ENCODE data around the gene GART. TPM values are rescaled to one million over a fixed set of nuclear protein-coding genes. Genes with fewer than 3 reads are reported as not detected.

The GART gene
- total and polyA plus RNA-seq, 2 of the 8 experiments (the other 6 are each of a cell fraction or from before 2014, with no cell fraction given), result 23.1 to 231 TPM

DNA sequence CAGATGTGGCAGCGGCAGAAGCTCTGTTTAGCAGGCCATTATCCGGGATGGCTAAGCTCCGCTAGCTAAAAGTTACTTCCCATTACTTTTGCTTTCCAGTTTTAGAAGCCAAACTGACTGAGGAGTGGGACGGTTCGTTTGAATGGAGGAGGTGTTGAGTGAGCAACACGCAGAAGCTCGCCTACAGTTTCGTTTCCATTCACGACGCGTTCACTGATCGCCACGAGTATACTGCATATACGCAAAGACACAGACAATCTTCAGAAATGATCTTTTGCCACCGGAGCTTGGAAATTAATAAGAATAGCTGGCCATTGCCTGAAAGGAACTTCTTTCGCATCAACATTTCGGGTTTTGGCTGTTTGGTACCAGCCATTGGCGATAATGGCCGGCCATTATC lies 15.5 kb upstream of the GART start:
- no peak overlapping the region for H3K4me2 ChIP-seq (ENCODE audit: insufficient read depth in 1 of 2, low read depth in 2 of 2, low read length in 2 of 2)
- DNase-seq (ENCODE audit: low read depth in 1 of 2, low spot score in 2 of 2) (no peak), FAIRE-seq (no peak)
- H3K9me3 ChIP-seq (ENCODE audit: insufficient read depth in 2 of 2, low read depth in 1 of 2, low read length in 1 of 2), result no peaks in the 10 kb centered on the region
- no peak overlapping the region for H3K9ac ChIP-seq (replicated peaks in 1 of 4; ENCODE audit: extremely low read depth in 1 of 4, low read depth in 3 of 4, low read length in 3 of 4)
- no peak overlapping the region for H2AK5ac ChIP-seq (ENCODE audit: low read depth, low read length)
- H3K36me3 ChIP-seq (ENCODE audit: control insufficient read depth in 2 of 4, insufficient read depth in 4 of 4, low read length in 3 of 4), result peaks cover 41 to 96% (median 79%) of the 10 kb centered on the region in 4 experiments
- H3K56ac ChIP-seq (replicated peaks; ENCODE audit: insufficient read length, low read depth, low read length), result no peak overlapping the region
- no peak overlapping the region for H3K27ac ChIP-seq (ENCODE audit: low read depth, low read length)
- no peak overlapping the region for H2BK20ac ChIP-seq (ENCODE audit: low read length)
- H2BK12ac ChIP-seq (ENCODE audit: low read depth, low read length), result no peak overlapping the region
- H2BK5ac ChIP-seq (ENCODE audit: low read depth, low read length), result no peak overlapping the region
- no peak overlapping the region for H4K91ac ChIP-seq (replicated peaks; ENCODE audit: insufficient read length, low read length)
- H3K4me1 ChIP-seq (replicated peaks in 1 of 4; ENCODE audit: control insufficient read depth in 3 of 4, insufficient read depth in 4 of 4, low read length in 3 of 4), result no peaks in the 10 kb centered on the region
- no peak overlapping the region for H2BK15ac ChIP-seq (ENCODE audit: low read length)
- no peaks in the 10 kb centered on the region for H3K27me3 ChIP-seq (replicated peaks in 1 of 4; ENCODE audit: control insufficient read depth in 3 of 4, extremely low read depth in 1 of 4, insufficient read depth in 3 of 4, low read length in 3 of 4)
- ChIA-PET POLR2A (ENCODE audit: partially characterized antibody) (interaction anchor here (0.6 to 7.4 kb wide), 6 partner anchors 12 to 37 kb away, joined by 3 to 64 read pairs (median 4); partner anchors contain the start of genes GART and SON), CTCF (ENCODE audit: partially characterized antibody) (interaction anchor here (0.8 to 1.7 kb wide), 3 partner anchors 9 to 49 kb away, joined by 3 to 7 read pairs (median 4); no protein-coding TSS in a partner anchor)
- no peak overlapping the region for H3K4me3 ChIP-seq (ENCODE audit: extremely low read depth in 1 of 4, insufficient read depth in 2 of 4, low read depth in 3 of 4, low read length in 4 of 4)
- H4K5ac ChIP-seq (ENCODE audit: insufficient read length, low read depth, low read length), result no peak overlapping the region
- H4K8ac ChIP-seq (ENCODE audit: extremely low read depth, insufficient read depth, low read length), result no peak overlapping the region; the same call in 1 of the 2 replicates
- no peak overlapping the region for H3K18ac ChIP-seq (ENCODE audit: extremely low read depth, low read length)
- no peak overlapping the region for H3K14ac ChIP-seq (ENCODE audit: insufficient read length)
- WGBS, 2 experiments (ENCODE audit: extremely low coverage in 1 of 2, insufficient coverage in 1 of 2, insufficient read length in 1 of 2, insufficient replicate concordance in 2 of 2, low coverage in 1 of 2, low lambda C conversion rate in 2 of 2, missing lambda C conversion rate in 1 of 2), result 94% methylated on average over 19 of the region's 19 CpGs; no CpG with 5 or more reads in 1 of the 2 experiments
- H2BK120ac ChIP-seq (replicated peaks; ENCODE audit: low read depth, low read length), result no peak overlapping the region
- no peak overlapping the region for H2AFZ ChIP-seq (ENCODE audit: low read length)
- H3K4ac ChIP-seq (replicated peaks; ENCODE audit: insufficient read length, low read depth, low read length), result no peak overlapping the region
- peaks cover 27 to 81% of the 10 kb centered on the region in 2 experiments for H3K79me2 ChIP-seq (ENCODE audit: control insufficient read depth in 1 of 2, insufficient read depth in 2 of 2, low read length in 2 of 2)
- TF ChIP-seq TAF7 (optimal IDR thresholded peaks at IDR 0.05; ENCODE audit: borderline replicate concordance, low read depth, low read length) (no peak), YY1 (IDR thresholded peaks at IDR 0.05; ENCODE audit: low read depth, low read length) (no peak), TBP (IDR thresholded peaks at IDR 0.05; ENCODE audit: low read depth, low read length) (no peak), RXRA (IDR thresholded peaks at IDR 0.05; ENCODE audit: insufficient read depth, low read depth, low read length) (no peak), CREB1 (IDR thresholded peaks at IDR 0.05) (no peak), NANOG (IDR thresholded peaks at IDR 0.05; ENCODE audit: insufficient read depth, low read depth, low read length, poor library complexity, severe bottlenecking) (no peak), SP2 (IDR thresholded peaks at IDR 0.05; ENCODE audit: low read length) (no peak), TAF1 (IDR thresholded peaks at IDR 0.05; ENCODE audit: low read depth, low read length) (no peak), EGR1 (IDR thresholded peaks at IDR 0.05; ENCODE audit: borderline replicate concordance, low read depth, low read length) (no peak), MAFK (IDR thresholded peaks at IDR 0.05; ENCODE audit: low read depth, low read length) (no peak), SP4 (IDR thresholded peaks at IDR 0.05; ENCODE audit: low read length) (no peak), EZH2 (IDR thresholded peaks at IDR 0.05; ENCODE audit: low read depth, low read length, severe bottlenecking) (no peak), SP1 (IDR thresholded peaks at IDR 0.05; ENCODE audit: low read depth, low read length) (no peak), JUND (IDR thresholded peaks at IDR 0.05; ENCODE audit: low read length) (no peak)
- peaks cover 3% of the 10 kb centered on the region; the same call in 1 of the 2 replicates for H3K79me1 ChIP-seq (ENCODE audit: low read depth, low read length)
- H3K23ac ChIP-seq (ENCODE audit: insufficient read length), result no peak overlapping the region
- peaks cover 26 to 31% of the 10 kb centered on the region in 2 experiments for H4K20me1 ChIP-seq (replicated peaks in 1 of 2; ENCODE audit: control insufficient read depth in 1 of 2, insufficient read depth in 2 of 2, low read length in 2 of 2)
- no peaks in the 10 kb centered on the region for H3K23me2 ChIP-seq (ENCODE audit: low read depth, low read length)
